GM18505 (cell line): ENCODE measurements around the gene EPB41L3.
"Not testable (repeated sequence)": the region's sequence is repeated elsewhere in the genome, so short reads cannot be mapped to it uniquely, and the experiment has no call there.

ENCODE experiments used
- ATAC-seq: cut with Tn5 transposase; IDR thresholded peaks from one replicate; pipeline ENCODE4 v1.9.1; 2021; ENCODE audit not compliant: unreplicated experiment
- POLR2A ChIP-seq: IDR thresholded peaks from 4 replicates; pipeline ENCODE4 v1.6.1; 2011; ENCODE audit warnings: borderline replicate concordance; ENCODE audit not compliant: insufficient read depth, insufficient read length; ENCODE audit errors: extremely low read depth

The EPB41L3 gene

GRCh38 chr18:5543773-5544389 lies at the start of gene EPB41L3:
Gene EPB41L3, minus strand, starts transcription at chr18:5543997. Its CDS starts 54,814 bp downstream, at chr18:5489183.
- no peak for ATAC-seq

GRCh38 chr18:5588529-5588928 lies 44.7 kb upstream of the EPB41L3 start:
- no peak for ATAC-seq
- TF ChIP-seq POLR2A, result no peak

More at GRCh38 chr18:5543773-5544389, at the start of gene EPB41L3:
- TF ChIP-seq POLR2A, result no peak

- no peak for TF ChIP-seq POLR2A
- no peak for ATAC-seq
These were observed 41.9 kb upstream of the EPB41L3 start for GRCh38 chr18:5585653-5586052.

GRCh38 chr18:5584746-5585417 lies 41.1 kb upstream of the EPB41L3 start:
- no peak for ATAC-seq
- TF ChIP-seq POLR2A, result no peak

- TF ChIP-seq POLR2A, result no peak
- ATAC-seq, result no peak
These were observed 39.3 kb upstream of the EPB41L3 start for GRCh38 chr18:5582849-5583681.

GRCh38 chr18:5582076-5582475 lies 38.3 kb upstream of the EPB41L3 start:
- no peak for ATAC-seq
- no peak for TF ChIP-seq POLR2A

GRCh38 chr18:5574843-5575242 lies 31.0 kb upstream of the EPB41L3 start:
- TF ChIP-seq POLR2A, result no peak
- ATAC-seq, result no peak

- ATAC-seq, result no peak
- TF ChIP-seq POLR2A, result no peak
These were observed 27.9 kb upstream of the EPB41L3 start for GRCh38 chr18:5571666-5572065.

- not testable (repeated sequence) for ATAC-seq
These were observed 26.8 kb upstream of the EPB41L3 start for GRCh38 chr18:5570613-5571012.

- no peak for ATAC-seq
- TF ChIP-seq POLR2A, result no peak
These were observed 24.6 kb upstream of the EPB41L3 start for GRCh38 chr18:5568416-5568815.

- no peak for ATAC-seq
- TF ChIP-seq POLR2A, result no peak
These were observed 15.1 kb upstream of the EPB41L3 start for GRCh38 chr18:5558851-5559250.

GRCh38 chr18:5556310-5556974 lies 12.6 kb upstream of the EPB41L3 start:
- no peak for TF ChIP-seq POLR2A
- no peak for ATAC-seq

GRCh38 chr18:5554629-5555028 lies 10.8 kb upstream of the EPB41L3 start:
- ATAC-seq, result no peak
- no peak for TF ChIP-seq POLR2A
